ENCODE measurements around the gene PGM1.

DNA sequence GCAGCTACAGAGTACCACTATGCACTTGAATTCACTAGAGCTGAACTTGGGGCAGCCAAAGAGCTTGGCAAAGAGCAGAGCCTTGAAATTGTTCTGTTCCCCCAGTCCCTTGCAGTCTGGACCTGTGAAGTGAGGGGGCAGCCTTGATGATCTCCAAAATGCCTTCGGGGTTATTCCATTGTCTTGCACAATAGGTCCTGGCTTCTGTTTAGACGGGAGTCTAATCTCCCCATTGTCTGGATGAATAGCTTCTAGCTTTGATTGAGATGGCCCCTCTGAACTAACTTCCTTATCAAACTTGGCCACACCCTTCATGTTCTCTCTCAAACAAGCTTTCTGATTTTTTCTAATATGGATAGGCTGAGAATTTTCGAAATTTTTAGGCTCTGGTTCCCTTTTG, 72.6 kb downstream of the PGM1 start:
- TF ChIP-seq ARNT (IDR thresholded peaks at IDR 0.05) (no peak), BRCA1 (CRISPR knock-in tag; IDR thresholded peaks at IDR 0.05) (no peak), RARG (CRISPR knock-in tag; IDR thresholded peaks at IDR 0.05; ENCODE audit: low read depth) (no peak)

Measured in HepG2 (cell line).